ENCODE results near the gene SIK2.
"Not testable (repeated sequence)": the region's sequence is repeated elsewhere in the genome, so short reads cannot be mapped to it uniquely, and the experiment has no call there.

SIK2 gene

DNA sequence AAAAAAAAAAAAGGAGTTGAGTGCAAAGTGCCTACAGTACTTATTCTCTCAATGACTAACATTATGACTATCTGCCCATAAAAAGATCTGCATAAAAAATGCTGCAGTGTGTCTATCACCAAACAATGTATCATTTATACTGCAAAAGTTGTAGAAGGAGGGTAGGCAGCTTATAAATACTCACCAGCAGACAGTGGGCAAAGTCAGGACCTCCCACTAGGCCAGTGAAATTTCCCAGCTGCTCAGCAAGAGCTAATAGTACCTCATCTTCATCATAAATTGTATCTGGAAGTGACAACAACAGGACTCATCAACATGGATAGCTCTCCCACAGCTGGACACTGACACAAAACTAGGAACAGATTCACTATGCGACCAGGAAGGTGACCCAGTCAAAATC, 162.4 kb downstream of the SIK2 start:
- peak in 1 of 2 experiments; percentile 20 for DNase-seq

DNA sequence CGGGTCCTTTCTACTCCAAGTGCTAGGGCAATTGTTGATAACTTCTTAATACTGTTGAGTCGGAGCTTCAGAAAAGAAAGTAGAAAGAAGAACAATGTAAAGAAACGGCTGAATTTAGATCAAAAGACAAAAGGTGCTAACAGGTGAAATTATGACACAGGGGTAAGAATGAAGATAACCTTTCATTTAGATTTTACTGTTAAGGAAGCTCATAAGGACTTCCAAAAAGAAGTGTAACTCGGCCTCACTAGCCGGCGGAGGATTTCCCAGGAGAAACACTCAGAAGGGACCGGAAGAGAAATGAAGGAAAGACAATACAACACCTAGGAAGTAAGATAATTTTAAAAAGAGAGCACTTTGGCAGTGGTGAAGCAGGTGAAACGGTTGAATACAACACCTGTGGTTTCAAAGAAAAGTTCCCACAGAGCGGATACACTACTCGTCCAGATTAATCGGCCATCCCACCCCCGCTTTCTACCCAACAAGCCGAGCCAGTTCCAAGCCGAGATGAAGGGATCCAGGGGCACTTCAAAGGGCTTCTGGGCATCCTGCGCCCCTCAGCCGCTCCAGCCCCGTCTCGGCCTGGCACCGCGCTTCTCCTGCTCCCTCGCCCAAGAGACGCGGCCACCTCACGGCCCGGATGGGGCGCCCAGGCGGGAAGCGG, 163.2 kb downstream of the SIK2 start:
- peak in 1 of 2 experiments; percentile 91 for DNase-seq

DNA sequence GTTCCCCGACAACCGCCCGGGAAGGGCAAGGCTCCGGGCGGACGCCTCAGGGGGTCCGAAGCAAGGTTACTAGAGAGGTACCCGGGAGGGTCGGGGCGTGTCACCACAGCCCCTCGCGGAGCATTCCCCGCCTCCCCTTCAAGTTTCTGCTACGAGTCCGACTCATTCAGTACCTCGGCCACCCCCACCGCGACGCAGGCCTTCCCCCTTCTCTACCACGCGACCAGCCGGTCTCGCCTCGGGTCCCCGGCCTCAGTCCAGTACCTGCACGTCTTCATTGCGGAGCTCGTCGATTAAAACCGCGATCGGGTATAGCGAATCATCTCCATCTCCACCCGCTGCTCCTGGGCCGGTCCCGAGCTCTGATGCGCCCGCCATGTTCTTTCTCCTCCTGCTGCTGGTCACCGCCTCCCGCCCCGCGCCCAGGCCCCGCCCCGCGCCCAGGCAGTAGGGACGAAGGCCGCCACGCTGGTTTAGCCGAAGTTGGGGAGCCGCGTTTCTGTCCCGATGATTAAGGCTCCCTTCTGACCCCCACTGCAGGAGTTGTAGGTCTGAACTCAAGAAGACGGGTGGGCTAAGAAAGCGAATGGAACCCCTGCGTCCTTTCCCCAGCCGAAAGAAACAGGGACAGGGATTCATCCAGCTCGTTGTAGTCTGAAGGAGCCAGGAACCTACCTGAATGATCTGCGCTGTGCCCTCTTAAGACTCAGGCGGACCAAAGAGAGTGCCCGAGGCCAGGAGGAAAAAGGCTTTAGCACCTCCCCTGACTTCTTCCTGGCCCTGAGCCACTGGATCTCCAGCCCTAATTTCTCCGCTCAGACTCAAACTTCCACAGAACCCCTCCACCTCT, 164.0 kb downstream of the SIK2 start, which contains the start of gene PPP2R1B:
TSS of gene PPP2R1B (minus strand) at position 406 of the 850 bp plus-strand sequence. CDS start at position 378, 28 bp downstream.
- peak; percentile 82 to 93 for DNase-seq

DNA sequence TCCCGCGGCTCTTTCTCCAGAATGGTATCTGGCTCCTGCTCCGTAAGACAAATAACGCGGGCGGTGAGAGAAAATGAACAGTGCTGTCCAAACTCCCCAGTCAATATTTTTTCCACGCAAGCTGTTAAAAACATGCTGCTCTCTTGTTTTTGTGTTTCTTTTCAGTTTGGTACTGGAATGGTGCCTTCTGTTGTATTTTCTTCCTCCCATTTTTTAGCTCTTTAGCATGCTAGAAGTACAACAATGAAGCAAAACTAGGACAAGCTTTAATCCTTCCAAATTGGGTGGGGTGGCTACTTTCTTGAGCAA, 164.5 kb downstream of the SIK2 start:
- no peak for DNase-seq

DNA sequence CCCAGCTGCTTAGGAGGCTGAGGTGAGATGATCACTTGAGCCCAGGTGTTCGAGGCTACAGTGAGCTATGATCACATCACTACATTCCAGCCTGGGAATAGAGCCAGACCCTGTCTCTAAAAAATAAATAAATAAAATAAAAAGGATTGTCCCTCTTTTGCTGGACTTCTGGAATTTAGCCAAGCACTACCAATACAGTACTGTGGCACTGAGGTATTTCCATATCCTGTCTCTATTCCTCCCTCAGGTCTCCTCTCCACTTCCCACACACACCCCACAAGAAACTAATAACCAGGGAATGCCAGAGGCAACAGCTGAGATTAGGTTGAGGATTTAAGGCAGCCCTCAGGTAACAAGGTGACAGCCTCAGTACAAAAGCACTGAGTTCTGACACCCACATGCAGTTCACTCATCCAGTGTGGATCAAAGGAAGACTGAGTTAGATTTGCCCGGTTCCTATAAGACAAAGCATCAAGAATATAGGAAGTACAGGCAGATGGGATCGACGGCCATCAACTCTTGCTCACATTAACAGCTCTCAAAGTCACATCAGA, 168.4 kb downstream of the SIK2 start:
- no peak for DNase-seq

DNA sequence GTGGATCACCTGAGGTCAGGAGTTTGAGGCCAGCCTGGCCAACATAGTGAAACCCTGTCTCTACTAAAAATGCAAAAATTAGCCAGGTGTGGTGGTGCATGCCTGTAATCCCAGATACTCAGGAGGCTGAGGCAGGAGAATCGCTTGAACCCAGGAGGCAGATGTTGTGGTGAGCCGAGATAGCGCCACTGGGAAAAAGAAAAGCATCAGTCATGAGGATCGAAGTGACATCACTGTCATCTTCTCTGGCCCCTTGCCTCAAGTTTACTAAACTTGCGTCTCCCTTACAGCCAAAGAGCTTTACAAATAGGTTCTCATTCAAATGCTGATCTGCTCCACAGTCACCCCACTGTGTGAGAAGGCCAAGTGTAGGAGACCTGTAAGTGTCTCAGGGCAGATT, 169.0 kb downstream of the SIK2 start:
- DNase-seq, result not testable (repeated sequence)

DNA sequence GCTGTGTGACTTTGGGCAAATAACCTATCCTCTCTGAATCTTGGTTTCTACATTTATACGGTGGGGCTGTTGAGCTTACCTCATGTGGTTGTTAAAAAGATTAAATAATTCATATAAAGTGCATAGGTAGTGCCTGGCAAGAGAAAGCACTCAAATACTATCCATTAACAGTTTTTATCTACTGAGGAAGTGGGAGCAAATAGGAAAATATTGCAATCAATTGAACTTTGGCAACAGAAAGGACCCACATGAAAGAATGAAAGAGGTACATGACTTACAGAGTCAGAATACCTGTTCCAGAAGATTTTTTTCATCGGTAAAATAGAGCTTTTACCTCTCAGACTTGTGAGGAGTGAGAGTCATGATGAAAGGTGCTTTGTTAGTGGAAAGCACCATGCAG, 170.3 kb downstream of the SIK2 start:
- DNase-seq, result no peak

DNA sequence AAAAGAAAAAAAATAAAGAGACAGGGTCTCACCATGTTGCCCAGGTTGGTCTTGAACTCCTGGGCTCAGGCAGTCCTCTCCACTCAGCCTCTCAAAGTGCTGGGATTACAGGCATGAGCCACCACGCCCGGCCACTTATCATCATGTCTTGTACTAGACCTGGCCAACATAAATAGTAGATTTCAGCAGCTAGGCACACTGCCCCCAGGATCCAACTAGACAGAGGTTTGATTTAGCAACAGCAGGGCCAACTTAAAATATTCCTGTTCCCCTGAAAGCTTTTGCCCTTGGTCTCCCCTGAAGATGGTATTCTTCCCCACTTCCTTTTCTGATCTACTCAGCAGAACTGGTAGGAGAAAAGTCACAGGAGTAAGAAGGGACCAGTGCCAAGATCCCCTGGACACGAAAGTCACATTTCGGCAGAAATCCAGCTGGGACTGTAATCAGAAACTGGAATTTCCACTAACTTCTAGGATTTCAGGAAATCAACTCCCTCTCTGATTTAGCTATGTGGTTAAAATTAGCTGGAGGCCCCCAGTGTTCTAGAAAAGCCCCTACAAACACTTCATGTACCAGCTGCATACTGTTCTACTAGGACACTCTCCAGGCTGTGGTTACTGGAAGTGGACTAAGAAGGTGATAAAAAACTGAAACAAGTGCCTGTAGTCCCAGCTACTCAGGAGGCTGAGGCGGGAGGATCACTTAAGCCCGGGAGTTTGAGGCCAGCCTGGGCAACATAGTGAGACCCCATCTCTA, 172.9 kb downstream of the SIK2 start:
- DNase-seq, result no peak

DNA sequence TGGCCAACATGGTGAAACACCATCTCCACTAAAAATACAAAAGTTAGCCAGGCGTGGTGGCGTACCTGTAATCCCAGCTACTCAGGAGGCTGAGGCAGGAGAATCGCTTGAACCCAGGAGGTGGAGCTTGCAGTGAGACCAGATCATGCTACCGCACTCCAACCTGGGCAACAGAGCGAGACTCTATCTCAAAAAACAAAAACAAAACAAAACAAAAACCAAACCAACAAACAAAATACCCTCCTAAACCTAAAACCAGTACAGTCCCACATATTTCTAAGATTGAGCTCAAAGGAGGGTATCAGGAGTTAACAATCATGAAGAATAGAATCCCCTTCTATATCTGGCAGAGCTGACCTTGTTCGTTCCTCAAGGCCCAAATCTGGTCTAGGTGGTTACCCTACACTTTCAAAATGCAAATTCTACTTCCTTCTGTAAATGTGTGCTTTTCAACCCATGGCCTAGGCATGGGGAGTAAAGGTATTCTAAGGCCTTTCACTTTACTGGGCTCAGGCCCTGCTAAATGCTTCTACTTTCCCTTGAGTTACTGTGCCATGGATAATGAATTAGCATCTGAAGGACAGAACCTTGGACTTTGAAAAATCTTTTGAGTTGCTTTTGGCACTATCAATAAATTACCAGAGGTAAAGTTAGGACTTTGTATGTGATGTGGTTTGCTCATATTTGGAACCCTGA, 174.3 kb downstream of the SIK2 start:
- peak in 1 of 2 experiments; percentile 19 for DNase-seq

DNA sequence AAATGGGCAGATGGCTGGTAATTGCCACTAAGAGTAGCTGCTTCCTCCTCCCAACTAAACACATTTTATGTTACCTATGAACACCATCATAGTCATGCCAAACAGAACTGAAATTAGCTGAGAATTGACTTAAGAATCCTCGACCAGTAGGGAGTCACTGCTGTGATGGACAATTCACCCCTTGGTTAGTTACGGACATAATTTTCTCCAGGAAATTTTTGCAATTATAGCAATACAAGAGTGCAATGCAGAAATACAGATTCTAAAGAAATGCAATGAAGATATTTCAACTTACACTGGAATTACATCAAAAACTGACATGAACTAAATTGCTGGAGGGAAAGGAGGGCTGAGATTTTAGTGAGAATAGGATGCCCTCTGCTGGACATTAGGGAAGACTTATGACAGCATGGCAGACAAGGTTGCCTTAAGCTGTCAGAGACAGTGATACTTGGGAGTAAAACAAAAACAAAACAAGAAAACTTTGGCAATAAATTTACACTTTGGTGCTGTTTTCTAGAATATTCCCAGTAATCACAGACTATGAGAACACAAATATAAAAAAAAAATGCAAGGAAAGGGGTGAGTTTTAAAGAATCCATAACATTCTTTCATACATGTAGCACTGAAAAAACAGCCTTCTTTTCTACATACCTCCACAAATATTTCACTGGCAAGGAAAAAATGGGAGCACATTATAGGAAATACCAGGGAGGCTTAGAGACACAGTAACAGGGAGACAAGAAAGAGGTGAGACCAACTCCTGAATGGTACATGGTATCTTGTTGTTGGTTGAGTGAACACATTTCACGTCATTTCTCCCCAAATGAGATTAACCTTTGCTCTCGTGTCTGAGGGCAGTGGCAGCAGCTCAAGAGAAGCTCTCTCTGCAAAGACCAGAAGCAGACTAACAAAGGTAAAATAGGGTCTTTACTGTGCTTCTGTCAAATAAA, 175.1 kb downstream of the SIK2 start:
- peak; percentile 69 to 95 for DNase-seq

DNA sequence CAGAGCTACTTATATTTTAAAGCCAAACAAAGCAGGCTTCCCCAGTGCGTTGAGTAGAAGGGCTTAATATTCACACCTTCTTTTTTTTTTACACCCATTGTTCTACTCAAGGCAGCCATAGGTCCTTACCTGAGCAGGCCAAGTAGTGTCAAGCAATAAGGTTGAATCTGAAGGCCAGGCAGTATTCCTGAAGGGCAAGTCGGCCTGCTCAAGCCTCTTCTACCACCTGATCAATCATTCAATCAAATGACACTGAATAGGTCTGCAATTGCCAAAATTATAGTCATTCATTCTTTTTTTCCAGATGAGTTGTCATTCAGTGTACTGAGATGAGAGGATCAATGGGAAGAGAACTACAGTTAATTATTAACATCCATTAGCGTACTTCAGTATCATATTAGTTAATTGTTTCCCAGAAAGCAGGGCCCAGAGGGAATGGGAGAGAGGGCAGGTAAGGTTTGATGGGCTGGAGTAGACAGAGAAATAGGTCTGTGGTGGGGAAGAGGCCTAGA, 175.9 kb downstream of the SIK2 start:
- peak in 1 of 2 experiments; percentile 22 for DNase-seq

DNA sequence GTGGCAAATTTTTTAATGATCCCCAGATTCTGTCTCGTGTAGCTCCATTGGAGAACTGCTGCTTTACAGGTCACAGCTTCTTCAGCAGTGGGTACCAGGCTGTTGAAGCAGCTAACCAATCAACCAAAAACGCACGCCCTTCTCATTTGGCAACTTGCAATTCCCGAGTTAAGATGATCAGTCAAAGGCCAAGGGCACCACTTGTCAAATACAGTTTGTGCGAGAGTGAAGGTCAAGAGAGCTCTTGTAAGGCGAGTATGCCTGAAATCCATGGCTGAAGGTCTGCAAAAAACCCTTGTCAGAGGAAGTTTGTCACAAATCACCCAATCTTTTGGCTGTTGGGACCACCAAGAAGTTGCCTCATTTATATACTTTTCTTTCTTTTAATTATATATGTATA, 176.9 kb downstream of the SIK2 start:
- DNase-seq, result no peak

All from NCI-H526 (cell line).